ENCODE measurements around the gene PPP1R15B.

The PPP1R15B gene

GRCh38 chr1:204361781-204362180, 49.8 kb downstream of the PPP1R15B start:
- no peak for DNase-seq

DNA sequence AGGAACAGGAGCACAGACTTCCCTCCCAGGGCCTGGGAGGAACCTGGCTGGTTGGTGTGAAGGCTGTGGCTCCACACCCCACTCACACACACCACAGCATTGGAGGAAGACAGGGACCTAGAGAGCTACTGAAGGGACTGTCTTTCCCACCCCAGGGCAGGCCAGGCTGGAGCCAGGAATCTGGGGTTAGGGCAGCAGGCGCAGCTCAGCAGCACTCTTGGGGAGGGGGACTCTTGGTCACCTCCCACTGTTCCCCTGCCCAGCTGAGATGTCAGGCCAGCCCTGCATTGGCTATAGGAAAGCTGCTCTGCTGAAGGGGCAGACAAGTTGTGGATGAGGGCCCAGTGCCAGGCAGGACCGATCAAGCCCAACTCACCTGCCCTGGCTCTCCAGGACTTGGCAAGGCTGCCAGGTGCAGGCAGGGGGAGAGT, 50.3 kb downstream of the PPP1R15B start:
- no peak for DNase-seq

- DNase-seq = no peak
These were observed 51.3 kb downstream of the PPP1R15B start for GRCh38 chr1:204360314-204360713.

GRCh38 chr1:204359474-204360255, 52.0 kb downstream of the PPP1R15B start, which contains the start of gene PLEKHA6:
Gene PLEKHA6, minus strand, starts transcription at chr1:204359929. Its CDS starts 86,202 bp downstream, at chr1:204273727.
- peak; percentile 51 for DNase-seq

- no peak for DNase-seq
These were observed 52.5 kb downstream of the PPP1R15B start for GRCh38 chr1:204359131-204359473.

DNA sequence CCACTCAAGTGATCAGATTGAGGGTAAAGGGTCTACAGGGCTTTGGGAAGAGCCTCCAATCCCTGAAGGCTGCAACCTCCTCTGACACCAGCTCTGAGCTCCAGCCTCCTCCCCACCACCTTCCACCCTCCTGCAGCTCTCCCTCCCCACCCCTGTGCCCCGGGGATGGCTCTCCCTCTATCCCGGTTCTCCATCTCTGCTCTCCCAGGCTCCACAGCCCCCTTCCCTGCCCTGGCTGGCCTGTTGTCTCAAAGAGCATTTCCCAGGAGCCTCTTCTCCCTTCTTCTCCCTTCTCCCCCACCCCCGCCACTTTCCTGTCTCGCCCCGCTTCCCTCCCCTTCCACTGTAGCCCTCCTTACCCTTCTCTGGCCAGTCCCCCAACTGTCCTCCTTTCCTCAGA, 53.0 kb downstream of the PPP1R15B start:
- DNase-seq = no peak

DNA sequence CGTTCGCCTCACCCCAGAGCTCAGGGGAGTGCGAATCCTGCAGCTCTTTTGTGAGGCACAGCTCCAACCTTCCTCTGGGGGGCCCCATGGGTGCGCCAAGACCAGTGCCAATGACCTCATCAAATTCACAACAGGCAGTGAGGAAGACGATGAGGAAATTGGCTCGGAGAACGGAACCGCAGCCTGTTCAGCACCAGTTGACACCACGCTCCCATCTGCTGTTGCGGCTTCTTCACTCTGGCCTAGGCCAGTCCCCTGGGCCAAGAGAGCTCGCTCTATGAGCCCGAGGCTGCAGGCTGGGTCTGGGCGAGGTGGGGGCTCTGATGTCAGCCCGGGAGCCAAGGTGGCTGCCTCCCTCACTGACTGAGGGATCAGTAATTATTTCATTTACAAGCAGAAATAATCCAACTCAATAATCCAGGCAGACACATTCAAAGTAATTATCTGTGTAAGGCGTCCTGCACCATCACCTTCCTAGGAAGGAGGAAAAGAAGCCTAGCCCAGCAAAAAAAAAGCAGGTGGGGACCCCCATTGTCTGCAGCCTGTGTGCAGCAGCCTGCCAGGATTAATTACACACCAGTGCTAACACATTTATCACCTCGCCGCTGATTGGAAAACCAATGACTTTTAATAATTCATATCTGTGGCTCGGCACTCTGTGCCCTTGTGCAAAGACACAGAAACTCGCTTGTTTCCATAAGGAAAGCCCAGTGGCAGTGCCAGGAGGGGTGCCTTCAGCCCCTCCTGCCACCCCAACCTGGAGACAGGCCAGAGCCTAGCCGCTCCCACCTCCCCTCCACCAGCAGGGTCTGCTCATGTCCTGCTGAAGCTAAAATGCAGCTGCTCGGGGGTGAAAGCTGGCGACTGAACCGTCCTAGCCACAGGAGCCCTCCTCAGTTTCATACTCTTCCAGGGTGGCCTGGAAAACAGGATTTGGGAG, 53.8 kb downstream of the PPP1R15B start:
- no peak for DNase-seq

DNA sequence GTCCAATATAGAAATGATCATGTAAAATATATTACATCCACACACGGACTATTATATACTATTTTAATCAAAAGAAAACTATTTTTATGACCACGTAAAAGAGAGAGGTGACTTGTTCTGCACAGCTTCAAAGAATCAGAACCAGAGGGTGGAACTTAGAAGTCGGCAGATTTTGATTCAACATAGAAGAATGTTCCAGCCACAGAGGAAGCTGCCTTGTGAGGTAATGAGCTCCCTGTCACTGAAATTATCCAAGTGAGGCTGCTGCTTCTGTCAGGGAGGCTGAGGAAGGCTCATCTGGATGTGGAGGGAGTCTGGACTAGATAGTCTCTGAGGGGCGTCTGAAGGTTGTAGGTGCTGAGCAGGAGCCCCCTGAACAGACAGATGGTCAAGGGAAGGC, 54.6 kb downstream of the PPP1R15B start:
- DNase-seq = no peak

DNA sequence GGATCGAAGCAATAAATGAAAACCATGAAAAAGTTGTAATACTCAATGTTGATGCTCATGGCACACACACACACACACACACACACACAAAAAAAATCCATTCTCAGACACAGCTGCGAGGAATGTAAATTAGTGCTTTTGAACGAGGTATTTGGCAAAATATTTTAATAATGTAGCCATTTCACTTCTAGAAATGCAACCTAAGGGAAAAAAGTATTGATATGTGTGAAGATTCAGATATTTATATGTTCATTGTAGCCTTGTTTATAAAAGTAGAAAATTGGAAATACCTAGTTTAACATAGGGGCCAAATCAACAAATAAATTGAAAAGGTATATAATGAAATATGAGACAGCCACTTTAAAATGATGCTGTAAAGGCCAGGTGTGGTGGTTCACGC, 55.7 kb downstream of the PPP1R15B start:
- DNase-seq = no peak

GRCh38 chr1:204354579-204354978, 57.0 kb downstream of the PPP1R15B start:
- DNase-seq = no peak

Data from NCI-H1417 treated with DMSO at 0.1 percent for 48 hours (cell line).